Left lung (tissue), 10 donors: ENCODE results near the gene POU4F3. TPM values are rescaled to one million over a fixed set of nuclear protein-coding genes. Genes with fewer than 3 reads are reported as not detected.

Experiments used
- ATAC-seq: fragments of 200-7000 bp; cut with Tn5 transposase; one replicate; pipeline ENCODE4 v1.9.1; 2020; ENCODE audit warnings: moderate library complexity
- DNase-seq, 4 donors: peaks; one replicate each; pipeline ENCODE4 v3.0.0-alpha.2; 2013 to 2020
- H3K27ac ChIP-seq, 2 donors: fragments of 200-600 bp; sonication (generic) in 1 of 2; one replicate each; pipeline versions ENCODE4 v1.5.0 to v1.8.0; 2020 to 2021
- H3K27me3 ChIP-seq, 2 donors: fragments of 200-600 bp; sonication (generic) in 1 of 2; one replicate each; pipeline versions ENCODE4 v1.5.0 to v1.8.0; 2020 to 2021
- H3K36me3 ChIP-seq, 2 donors: fragments of 200-600 bp; sonication (generic) in 1 of 2; one replicate each; pipeline versions ENCODE4 v1.5.0 to v1.8.0; 2020 to 2021
- H3K4me1 ChIP-seq, 2 donors: fragments of 200-600 bp; one replicate each; pipeline ENCODE4 v1.8.0; 2021
- H3K4me3 ChIP-seq, 2 donors: fragments of 200-600 bp; sonication (generic) in 1 of 2; one replicate each; pipeline versions ENCODE4 v1.5.0 to v1.8.0; 2020 to 2021; ENCODE audit warnings: mild to moderate bottlenecking in 1 of 2
- H3K9me3 ChIP-seq, 2 donors: fragments of 200-600 bp; sonication (generic) in 1 of 2; one replicate each; pipeline versions ENCODE4 v1.5.0 to v1.8.0; 2020 to 2021
- CTCF ChIP-seq, 2 donors: fragments of 200-600 bp; sonication (generic) in 1 of 2; IDR thresholded peaks; one replicate each; pipeline versions ENCODE4 v1.5.0 to v1.8.0; 2021; ENCODE audit warnings: antibody characterized with exemption in 2 of 2
- intact Hi-C, 2 donors: fragments of 100-400 bp; cut with DNase I; formaldehyde crosslinking; loops; one replicate each; pipeline versions ENCODE4 v1.11.2 to v1.14.2; 2022
- polyA plus RNA-seq, 6 donors: library from polyadenylated mRNA; unstranded; fragments of 120-200 nt; gene quantifications; one replicate each; pipeline ENCODE4 v1.2.1, GENCODE V29; 2013; ENCODE audit not compliant: insufficient read length in 6 of 6
- total RNA-seq, 2 donors: library from RNA; stranded (reverse); fragmentation: NEBNext Ultra II Directional; extraction: Animal tissue kit (Norgen Biotek cat#: 25700); gene quantifications; one replicate each; pipeline ENCODE4 v1.2.1, GENCODE V29; 2021
- donor health status: DM: no; HTN: yes; CAD: no.
- donor health status: DM: no; HTN: no; CAD: no.

The POU4F3 gene
- total and polyA plus RNA-seq, 8 donors: 0.06 TPM; not detected in 6

DNA sequence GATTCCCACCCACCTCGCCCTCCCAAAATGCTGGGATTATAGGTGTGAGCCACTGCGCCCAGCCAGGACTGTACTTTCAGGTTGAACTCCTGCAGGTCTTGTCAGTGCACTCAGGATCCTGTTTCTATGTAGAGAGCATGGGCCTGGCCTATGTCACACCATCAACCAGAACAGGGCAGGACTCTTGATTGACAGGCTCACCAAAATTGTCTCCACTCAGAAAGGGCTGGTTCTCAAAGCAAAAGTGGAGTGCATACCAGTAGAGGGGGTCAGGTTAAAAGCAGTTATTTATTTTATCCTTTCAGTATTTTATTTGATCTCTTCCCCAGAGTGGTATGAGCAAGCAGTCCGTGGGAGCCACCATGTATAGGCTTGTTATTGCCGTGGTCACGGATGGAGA is 27.4 kb upstream of the POU4F3 start:
- no peak overlapping the region for H3K4me3 ChIP-seq
- H3K4me1 ChIP-seq: no peaks in the 10 kb centered on the region
- H3K9me3 ChIP-seq: no peaks in the 10 kb centered on the region
- no peak overlapping the region for H3K27ac ChIP-seq
- TF ChIP-seq CTCF (IDR thresholded peaks at IDR 0.05): no peak
- peaks cover 0 to 18% of the 10 kb centered on the region in 2 donors for H3K27me3 ChIP-seq
- intact Hi-C loops: no loop called here
- no peaks in the 10 kb centered on the region for H3K36me3 ChIP-seq
- no peak for DNase-seq
- ATAC-seq: no peak

DNA sequence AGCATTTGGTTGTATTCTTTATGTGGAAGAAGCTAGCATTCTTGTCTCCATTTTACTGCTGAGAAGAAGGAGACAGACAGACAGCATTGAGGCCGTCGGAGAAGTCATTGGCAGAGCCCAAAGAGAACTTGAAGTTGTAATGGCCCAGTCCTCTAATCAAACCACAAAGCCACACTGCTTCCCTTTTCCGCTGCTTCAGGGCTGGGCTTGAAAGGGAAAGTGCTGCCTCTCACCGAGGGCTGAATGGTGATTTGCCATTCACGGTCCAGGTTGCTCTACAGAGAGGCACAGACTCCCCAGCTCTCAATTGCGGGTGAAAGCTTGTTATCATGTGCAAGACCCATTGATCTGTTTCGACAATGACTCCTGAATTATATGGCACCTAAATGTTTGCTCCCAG is 25.6 kb upstream of the POU4F3 start:
- H3K4me3 ChIP-seq: no peak overlapping the region
- no peaks in the 10 kb centered on the region for H3K4me1 ChIP-seq
- no peak for TF ChIP-seq CTCF (IDR thresholded peaks at IDR 0.05)
- no peaks in the 10 kb centered on the region for H3K36me3 ChIP-seq
- intact Hi-C loops: no loop called here
- no peaks in the 10 kb centered on the region for H3K9me3 ChIP-seq
- peaks cover 0 to 18% of the 10 kb centered on the region in 2 donors for H3K27me3 ChIP-seq
- ATAC-seq (peak; percentile 22), DNase-seq (no peak)
- no peak overlapping the region for H3K27ac ChIP-seq

DNA sequence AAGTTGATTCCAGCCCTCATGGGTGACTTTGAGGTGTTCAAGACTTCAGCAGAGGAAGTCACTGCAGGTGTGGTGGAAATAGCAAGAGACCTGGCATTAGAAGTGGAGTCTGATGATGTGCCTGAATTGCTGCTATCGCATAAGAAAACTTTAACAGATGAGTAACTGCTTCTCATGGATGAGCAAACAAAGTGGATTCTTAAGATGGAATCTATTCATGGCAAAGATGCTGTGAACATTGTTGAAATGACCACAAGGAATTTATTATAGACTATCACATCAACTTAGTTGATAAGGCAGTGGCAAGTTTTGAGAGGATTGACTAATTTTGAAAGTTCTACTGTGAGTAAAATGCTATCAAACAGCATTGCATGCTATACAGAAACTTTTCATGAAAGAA is 17.1 kb upstream of the POU4F3 start:
- no peak overlapping the region for H3K27ac ChIP-seq
- TF ChIP-seq CTCF (IDR thresholded peaks at IDR 0.05): no peak
- no peaks in the 10 kb centered on the region for H3K27me3 ChIP-seq
- no peaks in the 10 kb centered on the region for H3K36me3 ChIP-seq
- DNase-seq (no peak), ATAC-seq (no peak)
- H3K9me3 ChIP-seq: no peaks in the 10 kb centered on the region
- no peak overlapping the region for H3K4me3 ChIP-seq
- intact Hi-C loops: no loop called here
- H3K4me1 ChIP-seq: no peaks in the 10 kb centered on the region

DNA sequence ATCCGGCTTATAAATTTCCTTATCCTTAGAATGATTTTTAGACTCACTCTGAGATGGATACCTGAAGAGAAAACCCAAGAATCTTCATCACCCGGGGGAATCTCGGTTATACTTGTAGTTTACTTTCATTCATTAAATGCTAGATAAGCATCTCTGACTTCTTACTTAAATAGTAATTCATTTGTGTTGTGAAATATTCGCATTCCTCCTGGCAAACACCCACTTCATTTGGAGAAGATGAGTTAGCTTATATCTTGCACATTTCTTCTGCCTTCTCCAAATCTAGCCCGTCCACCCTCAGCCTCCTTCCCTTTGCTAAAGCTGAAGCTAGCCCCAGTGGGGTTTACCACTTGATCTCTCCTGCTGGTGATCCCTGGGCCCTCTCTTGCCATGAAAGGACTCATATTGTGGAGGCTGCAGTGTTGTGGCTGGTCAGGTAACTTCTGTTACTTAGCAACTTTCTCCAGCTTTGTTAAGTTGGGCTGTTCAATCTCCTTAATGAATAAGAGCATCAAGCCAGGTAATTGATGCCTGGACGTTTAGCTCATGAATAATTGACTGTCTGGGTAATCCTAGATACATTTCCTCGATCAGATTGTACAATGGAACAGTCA is 11.3 kb upstream of the POU4F3 start:
- Histone ChIP-seq H3K9me3 (no peaks in the 10 kb centered on the region), H3K36me3 (no peaks in the 10 kb centered on the region), H3K4me1 (no peaks in the 10 kb centered on the region), H3K27me3 (peaks cover 3 to 46% of the 10 kb centered on the region in 2 donors), H3K4me3 (no peak overlapping the region), H3K27ac (no peak overlapping the region)
- no peak for ATAC-seq
- no peak for TF ChIP-seq CTCF (IDR thresholded peaks at IDR 0.05)
- intact Hi-C loops: no loop called here
- DNase-seq: no peak

- H3K9me3 ChIP-seq: no peaks in the 10 kb centered on the region
- no peak overlapping the region for H3K27ac ChIP-seq
- TF ChIP-seq CTCF (IDR thresholded peaks at IDR 0.05): no peak
- ATAC-seq (no peak), DNase-seq (no peak)
- intact Hi-C loops: no loop called here
- peaks cover 3 to 52% of the 10 kb centered on the region in 2 donors for H3K27me3 ChIP-seq
- H3K36me3 ChIP-seq: no peaks in the 10 kb centered on the region
- H3K4me3 ChIP-seq: no peak overlapping the region
- H3K4me1 ChIP-seq: no peaks in the 10 kb centered on the region
Measured at GRCh38 chr5:146327989-146328388, 10.7 kb upstream of the POU4F3 start.
